GM18858 (cell line): ENCODE data around the gene BEST3.

Source experiments
- ATAC-seq: cut with Tn5 transposase; IDR thresholded peaks from one replicate; pipeline ENCODE4 v1.9.1; 2021; ENCODE audit not compliant: unreplicated experiment

Gene BEST3

DNA sequence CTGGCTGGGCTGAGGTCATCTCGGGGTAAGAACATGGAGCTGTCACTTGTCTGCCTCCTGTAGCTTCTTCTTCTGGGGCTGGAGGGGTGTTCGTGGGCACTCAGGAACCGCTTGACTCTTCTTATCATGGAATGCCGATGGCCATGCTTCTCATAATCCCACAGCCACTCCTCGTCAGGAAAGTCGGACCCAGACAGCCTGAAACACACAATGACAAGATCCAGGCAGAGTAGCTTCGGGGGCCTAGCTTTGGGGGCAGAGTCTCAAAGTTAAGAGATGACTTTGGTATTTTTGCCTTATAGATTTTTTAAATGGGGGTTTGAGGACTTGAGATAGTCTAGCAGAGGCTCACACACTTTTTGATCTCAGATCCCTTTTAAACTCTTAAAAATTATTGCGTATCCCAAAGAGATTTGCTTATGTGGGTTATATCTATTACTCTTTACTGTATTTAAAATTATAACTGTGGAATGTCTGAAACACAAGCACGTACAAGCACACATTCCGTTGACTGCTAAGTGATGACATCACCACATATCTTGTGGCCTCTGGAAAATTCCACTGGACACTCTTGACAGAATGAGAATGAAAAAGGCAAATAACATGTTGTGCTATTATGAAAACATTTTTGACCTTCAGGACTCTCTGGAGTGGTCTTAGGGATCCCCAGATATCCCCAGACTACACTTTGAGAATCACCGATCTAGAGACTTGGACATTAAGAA is 43.3 kb downstream of the BEST3 start:
- ATAC-seq: no peak

DNA sequence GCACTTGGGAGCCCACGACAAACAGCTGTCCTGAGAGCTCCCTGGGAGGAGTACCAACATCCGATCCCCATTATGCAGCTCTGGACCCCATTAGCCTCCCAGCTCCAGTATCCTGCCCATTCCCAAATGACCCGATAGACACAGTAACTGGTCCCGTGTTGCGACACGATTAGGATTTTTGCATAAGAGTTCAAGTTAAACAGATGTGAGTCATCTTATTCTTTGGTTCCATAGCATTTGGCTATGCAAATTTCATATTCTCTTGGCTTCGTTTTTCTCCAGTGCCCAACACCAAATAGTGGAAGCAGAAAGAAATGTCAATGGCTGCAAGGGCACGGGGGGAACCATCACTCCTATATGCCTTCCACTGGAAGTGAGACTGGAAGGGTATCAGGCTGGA is 45.4 kb downstream of the BEST3 start:
- no peak for ATAC-seq

DNA sequence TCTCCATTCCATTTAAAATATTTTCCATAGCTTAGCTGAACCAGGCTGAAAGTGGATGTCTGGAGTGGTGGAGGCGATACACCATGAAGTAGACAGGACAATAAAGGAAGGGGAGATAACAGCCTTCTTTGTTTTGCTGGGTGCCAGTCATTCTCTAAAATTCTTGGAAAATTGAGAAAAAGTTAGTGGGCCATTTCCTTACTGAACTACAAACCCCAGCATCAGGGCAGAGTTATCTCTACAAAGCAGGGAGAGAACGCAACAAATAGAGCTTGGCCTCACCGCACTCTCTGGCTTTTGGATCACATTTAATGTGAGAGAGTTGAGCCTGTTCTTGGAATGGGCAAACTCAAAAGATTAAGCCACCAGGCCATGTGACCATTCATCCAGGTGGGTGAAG is 47.2 kb downstream of the BEST3 start:
- no peak for ATAC-seq

DNA sequence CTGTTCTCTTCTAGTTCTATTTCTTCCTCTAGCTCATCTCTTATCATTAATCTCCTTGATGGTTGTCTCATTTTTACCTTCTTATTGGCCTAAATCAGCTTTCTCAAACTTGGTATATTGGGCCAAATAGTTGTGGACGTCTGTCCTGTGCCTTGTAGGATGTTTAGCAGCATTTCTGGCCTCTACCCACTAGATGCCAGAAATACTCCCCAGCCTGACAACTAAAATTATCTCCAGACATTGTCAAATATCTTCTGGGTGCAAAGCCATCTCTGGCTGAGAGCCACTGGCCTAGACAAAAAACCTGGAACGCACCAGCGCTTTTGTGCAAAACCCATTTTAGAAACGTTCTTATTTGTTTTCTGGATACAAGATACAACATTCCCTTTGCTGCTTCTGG is 49.6 kb downstream of the BEST3 start:
- ATAC-seq: no peak

DNA sequence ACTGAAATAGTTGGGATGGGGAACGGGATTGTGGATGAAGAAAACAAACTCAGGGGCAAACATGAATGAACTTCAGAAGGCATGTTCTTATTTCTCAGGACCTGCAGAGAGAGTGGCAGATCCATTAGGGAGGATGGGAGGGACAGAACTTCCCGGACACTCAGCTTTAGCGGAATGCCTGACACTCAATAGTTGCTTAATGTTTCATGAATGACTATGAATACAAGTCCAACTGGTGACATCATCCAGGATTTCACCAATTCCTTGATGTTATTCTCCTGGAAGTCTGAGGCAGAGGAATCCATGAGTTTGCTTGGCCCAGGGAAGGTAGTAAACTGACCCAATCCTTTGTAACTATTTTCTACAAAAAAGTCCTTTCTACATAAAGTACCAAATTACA is 50.6 kb downstream of the BEST3 start:
- no peak for ATAC-seq

DNA sequence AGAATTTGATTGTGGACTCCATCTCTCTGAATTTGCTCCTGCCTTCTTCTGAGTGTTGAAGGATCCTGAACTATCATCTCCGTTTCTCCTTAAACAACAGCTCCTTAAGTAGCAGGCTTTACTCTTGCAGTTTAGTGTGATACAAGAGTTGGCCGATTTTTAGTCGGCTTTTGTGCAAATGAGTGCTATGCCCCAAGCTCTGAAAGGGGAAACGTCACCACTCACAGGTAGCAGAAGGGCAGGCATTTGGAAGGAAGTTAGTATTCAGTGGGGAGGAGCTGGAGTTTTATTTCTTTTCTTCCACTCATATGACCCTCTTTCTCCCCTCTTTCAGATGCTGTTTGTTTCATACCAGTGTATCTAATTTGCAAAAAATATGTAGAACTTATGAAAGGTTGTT is 51.9 kb downstream of the BEST3 start:
- ATAC-seq: no peak

DNA sequence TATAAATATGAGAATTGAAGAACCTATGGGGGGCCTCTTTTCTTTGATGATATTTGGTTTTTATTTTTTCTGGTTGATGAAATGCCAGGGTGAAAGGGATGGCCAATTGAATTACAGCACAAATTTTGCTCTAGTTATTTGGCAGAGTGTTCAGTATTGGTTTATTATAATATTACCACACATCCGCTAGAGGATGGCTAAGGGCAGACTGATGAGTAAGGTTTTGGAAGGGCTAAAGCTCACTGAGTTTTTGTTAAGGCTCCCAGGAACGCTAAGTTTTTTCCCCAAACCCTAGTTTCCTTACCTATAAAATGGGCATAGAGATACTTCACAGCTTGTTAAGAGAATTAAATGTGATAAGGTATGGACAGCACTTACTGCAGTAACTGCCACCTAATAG is 54.1 kb downstream of the BEST3 start:
- no peak for ATAC-seq

DNA sequence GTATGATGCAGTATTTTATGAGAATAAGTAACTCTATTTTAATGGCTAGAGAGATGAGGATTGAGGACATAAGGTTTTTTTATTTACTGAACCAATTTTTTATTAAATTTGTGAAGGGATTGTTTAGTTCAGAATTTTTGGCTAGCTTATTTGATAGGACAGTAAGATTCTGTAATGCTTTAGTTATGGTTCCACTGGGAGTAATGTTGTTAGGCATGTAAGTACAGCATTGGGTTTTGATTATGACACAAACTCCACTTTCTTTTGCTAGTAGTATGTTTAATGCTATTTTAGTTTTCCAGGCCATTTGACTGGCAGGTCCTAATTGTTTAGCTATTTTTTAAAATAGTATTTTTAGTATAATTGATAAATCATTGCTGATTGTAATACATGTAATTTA is 54.6 kb downstream of the BEST3 start:
- ATAC-seq: no peak

DNA sequence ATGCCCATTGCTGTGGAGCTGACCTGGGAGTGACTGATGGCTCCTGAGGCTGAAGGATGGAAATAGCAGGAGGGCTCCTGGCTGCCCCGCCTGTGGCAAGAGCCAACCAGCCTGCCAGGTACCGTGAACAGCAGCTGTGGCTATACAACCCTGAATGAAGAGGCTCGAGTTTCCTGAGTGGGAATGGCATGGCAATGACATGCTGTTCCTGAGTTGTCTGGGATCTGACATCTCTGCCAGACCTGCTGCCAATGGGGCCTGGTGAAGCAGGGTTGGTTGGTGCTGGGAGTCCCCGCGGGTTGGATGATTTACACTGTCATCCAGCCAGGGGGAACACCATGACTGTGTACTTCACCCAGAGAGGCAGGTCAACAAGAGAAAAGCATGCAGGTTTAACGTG is 56.6 kb downstream of the BEST3 start:
- ATAC-seq: no peak

DNA sequence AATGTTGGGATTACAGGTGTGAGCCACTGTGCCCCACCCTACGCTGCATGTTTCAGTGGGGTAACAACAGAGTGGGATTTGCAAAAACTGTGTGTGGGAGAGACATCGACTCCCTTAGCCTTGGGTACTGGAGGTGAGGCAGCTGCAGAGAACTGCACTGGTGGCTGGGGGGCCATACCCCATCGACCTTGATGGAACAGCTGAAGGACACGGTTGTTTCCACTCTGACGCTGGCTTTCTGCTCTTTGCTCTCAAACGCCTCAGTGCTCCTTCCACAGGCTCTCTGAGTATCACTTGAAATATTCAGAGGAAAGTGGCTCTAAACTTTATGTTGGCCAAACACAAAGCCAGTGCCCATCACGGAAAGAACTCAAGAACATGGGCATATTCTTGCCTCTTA is 57.6 kb downstream of the BEST3 start:
- ATAC-seq: no peak

DNA sequence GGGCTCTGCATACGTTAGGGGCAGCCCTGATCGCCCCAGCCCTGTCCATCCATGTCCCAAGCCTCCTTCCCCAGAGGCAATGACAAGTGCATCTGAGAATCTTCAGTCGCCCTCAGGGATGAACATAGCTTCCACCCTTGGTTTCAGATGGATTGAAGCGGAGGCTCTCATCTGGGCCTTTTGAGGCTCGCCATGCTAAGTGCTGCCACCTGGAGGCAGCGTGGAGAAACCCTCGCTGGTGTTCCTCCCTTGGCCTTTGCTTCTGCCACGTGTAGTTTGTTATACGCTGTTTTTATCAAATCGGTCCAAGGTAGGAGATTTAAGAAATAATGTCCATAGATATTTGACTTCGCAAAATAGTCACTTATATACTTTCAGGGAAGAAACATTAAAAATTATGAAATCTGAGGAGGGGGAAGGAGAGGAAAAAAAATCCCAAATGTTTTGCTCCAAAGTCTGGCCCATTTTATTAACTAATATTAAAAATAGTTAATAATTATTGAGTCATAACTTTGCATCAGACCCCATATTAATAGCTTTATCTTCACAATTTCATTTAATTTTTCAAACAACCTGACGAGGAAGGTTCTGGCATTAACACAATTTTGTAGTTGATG is 59.6 kb downstream of the BEST3 start:
- ATAC-seq: peak; percentile 80

DNA sequence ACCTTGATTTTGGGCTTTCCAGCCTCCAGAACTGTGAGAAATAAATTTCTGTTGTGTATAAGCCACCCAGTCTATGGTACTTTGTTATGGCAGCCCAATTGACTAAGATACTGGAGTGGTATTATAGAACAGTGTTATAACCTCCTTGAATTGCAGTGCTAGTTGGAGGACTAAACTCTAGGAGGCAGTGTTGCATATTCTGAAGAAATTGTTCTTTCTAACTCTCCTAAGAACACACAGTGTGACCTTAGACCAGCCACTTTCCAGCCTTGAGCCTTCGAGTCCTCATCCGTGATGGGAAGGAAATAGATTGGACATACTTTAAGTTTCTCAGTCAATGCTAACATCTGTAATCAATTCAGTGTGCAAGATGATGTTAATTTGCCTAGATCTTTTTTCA is 66.0 kb downstream of the BEST3 start:
- no peak for ATAC-seq

DNA sequence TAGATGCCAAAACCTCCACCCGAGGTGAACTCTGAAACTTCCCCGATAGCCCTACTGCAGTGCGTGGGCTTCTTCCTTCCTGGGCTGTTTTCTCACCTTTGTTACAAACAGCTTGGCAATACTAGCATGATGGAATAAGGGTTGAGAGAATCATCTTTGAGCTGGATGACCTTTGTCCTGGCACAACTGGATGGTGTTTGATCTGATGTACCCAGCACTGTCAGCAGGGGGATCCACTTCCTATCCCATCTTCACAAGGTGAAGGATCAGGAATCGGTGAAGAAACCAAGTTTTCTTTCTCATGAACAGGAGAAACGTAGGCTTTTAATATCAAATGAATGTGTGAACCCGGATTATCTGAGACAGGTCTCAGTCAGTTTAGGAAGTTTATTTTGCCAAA is 68.9 kb downstream of the BEST3 start:
- ATAC-seq: no peak

DNA sequence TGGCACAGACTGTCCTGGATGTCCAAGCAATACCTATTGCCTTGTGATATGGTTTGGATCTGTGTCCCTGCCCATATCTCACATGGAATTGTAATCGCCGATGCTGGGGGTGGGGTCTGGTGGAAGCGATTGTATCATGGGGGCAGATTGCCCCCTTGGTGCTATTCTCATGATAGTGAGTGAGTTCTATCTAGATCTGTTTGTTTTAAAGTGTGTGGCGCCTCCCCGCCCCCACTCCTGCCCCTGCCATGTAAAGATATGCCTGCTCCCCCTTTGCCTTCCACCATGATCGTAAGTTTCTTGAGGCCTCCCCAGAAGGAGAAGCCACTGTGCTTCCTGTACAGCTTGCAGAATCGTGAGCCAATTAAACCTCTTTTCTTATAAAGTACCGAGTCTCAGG is 71.6 kb downstream of the BEST3 start:
- no peak for ATAC-seq

DNA sequence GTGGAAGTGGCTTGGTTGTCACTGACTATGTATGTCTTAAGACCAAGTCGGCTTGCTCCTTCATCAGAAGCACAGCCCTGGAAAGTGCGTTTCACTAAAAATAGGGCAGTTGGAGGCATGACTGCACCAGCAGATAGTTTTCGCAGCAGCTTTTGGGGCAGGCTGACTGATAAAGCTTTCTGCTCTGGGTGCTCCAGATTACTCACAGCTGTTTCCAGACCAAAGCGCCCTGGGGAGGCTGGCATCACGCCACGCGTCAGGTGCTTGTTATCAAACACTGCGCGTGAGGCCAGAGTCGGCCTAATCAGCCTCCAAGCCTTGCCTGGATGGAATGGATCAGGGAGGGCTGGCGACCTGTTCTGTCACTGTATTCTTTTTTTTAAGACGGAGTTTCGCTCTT is 75.1 kb downstream of the BEST3 start:
- no peak for ATAC-seq

DNA sequence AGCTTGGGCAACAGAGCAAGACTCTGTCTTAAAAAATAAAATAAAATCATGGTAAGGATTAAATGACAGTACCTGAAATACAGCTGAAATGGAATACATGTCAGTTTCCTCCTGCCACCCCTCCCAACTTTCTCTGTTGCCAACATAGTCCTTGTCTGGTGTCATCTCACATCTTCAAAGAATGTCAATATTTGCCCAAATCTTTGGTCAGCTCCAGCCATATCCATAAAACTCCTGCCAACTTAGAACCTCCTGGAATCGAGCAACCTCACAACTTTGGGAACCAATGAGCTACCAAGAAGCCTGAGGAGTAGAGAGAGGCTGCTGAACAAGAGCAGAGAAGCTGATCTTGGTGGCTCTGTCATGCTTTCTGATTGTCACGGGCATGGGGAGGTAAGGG is 77.6 kb downstream of the BEST3 start:
- no peak for ATAC-seq

DNA sequence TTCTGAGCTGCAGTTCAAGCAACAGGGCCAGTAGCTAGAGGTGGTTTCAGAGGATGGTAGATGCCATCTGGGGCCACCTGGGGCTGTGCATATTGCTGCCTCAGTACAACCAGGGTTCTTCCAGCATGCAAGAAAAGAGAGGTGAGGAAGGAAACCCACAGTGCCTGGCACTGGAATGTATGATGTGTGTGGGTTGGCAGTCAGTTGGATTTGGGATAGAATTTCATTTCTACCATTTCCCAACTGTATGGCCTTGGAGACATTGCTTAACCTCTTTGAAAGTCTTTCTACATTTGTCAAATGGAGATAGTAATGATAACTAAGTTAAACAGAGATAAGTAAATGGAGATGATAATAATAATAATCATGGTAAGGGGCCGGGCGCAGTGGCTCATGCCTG is 78.2 kb downstream of the BEST3 start:
- ATAC-seq: no peak

DNA sequence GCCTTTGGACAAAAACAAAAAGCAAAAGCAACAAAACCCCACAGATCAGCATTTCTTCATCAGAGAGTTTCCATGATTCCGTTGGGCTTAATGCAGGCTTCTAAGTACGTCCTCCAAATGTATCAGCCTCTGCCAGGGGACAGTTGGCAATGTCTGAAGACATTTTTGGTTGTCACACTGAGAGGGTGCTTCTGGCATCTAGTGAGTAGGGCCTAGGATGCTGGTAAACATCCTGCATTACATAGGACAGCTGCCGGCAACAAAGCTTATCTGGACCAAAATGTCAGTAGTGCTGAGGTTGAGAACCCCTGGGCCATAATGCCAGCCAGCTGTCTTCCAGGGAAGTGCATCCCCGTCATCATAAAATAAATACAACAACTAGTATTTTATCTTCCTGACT is 79.0 kb downstream of the BEST3 start:
- ATAC-seq: no peak

DNA sequence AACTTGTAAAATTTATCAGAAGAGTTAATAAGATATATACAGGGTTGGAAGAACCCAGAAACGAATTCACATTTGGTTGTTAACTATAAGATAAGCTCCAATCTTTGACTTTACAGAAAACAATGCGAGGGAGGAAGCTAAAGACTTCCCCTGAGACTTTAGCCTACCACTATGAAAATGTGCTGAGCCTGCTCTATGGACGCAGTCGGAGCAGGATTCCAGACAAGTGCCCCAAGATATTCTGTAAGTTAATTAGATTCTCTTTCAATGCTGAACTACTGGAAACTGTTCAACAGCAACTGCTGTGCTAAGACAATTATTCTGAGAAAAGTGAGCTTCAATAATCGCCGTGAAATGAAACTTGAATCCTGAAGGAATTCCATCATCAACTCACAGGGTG is 80.1 kb downstream of the BEST3 start:
- no peak for ATAC-seq

DNA sequence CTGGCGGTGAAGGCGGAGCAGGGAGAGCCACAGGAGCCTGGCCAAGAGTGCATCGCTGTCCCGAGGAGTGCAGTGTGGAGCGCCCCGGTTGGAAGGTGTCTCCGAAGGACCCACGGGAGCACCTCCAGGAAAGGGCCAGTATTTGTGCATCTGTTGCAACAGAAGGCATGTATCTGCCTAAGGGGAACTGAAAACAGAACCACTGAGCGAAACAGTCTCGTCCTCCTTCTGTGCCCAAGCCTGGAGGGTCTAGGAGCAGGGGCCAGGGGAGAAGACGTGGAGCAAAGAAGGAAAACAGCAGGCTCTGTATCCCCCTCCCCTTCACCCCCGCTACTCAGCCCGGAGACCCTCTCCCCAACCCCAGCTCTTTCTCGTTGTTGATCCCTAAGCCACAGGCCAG is 83.1 kb downstream of the BEST3 start:
- no peak for ATAC-seq

DNA sequence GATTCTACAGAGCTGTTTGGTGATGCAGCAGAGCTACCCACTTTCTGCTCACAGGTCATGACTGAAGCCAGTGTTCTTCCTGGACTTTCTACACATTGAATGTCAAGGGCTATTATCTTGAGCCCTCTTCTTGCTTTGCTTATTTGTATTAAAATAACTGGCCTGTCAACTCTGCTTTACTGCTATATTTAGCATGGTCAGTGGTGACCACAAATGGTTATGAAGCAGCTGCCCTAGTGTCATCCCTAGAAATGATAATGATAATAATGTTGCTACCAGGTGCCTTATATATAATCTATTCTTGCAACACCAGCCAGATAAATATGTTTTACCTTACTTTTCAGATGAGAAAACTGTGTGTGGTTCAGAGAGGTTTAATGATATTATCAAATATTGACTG is 85.8 kb downstream of the BEST3 start:
- no peak for ATAC-seq

DNA sequence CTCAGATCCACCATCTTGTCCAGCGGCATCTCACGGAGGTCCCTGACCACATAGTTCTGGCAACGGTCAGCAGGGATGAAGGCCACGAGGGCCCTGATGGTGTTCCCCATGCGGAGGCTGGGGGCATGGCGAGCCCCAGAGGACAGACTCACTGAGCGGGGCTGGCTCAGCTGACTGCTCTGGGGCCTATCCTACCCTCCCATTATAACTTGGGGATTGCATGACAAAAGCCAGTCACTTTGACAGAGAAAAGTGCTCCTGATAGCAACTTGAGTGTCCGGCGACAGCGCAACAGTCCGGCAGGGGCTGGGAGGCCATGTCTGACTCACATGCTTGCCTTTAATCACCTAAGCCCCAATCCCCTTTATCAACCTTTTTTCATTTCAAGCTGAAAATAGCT is 88.4 kb downstream of the BEST3 start, which contains the start of gene LRRC10:
LRRC10 (minus strand) TSS at position 179 of the 400 bp plus-strand sequence; CDS start at position 110, 69 bp downstream.
- no peak for ATAC-seq

DNA sequence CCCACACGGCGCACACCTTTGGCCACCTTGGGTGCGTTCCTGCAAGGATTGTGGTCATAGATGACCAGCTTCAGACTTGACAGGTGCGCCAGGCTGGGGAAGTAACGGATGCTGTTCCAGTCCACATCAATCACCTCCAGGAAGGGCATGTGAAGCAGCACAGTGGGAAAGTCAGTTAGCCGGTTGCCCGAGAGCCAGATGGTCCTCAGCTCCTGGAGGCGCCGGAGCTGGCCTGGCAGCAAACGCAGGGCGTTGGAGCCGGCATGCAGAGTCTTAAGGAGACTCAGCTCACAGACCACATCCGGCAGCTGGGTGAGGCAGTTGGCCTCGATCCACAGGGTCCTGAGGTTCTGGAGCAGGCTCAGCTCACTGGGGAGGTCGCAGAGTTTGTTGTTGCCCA is 89.0 kb downstream of the BEST3 start:
- ATAC-seq: no peak
